OCI-LY7 (cell line): ENCODE data around the gene NFIA. TPM values are rescaled to one million over a fixed set of nuclear protein-coding genes. Genes with fewer than 3 reads are reported as not detected.

Experiments used
- BruUV-seq: library from RNA; stranded (reverse); fragments of 400-500 nt; replicated peaks from 2 replicates; lab custom pipeline; 2021; lab: Mats Ljungman, UMichigan
- CTCF ChIA-PET: fragments of 300-600 bp; sonication (Branson Sonifier 250); formaldehyde crosslinking; loops from one replicate; lab custom pipeline; 2022; ENCODE audit warnings: antibody characterized with exemption; ENCODE audit not compliant: unreplicated experiment; lab: Charles Lee
- POLR2A ChIA-PET: fragments of 300-600 bp; sonication (Branson Sonifier 250); formaldehyde crosslinking; loops from one replicate; lab custom pipeline; 2022; ENCODE audit warnings: antibody characterized with exemption; lab: Charles Lee
- DNase-seq: peaks from one replicate; pipeline ENCODE4 v3.0.0-alpha.2; 2015; ENCODE audit warnings: low spot score
- H2AFZ ChIP-seq: fragments of 200-600 bp; sonication (generic), shearing (Covaris generic); 2 replicates; pipeline ENCODE4 v1.6.1; 2014; ENCODE audit warnings: mild to moderate bottlenecking, antibody characterized with exemption, low read length, moderate library complexity
- H3K27ac ChIP-seq: fragments of 200-600 bp; sonication (generic); 2 replicates; pipeline ENCODE4 v1.5.1; 2014; ENCODE audit warnings: mixed run types, low read depth, mild to moderate bottlenecking, moderate library complexity, low read length, inconsistent platforms; ENCODE audit not compliant: poor library complexity, severe bottlenecking
- H3K36me3 ChIP-seq: fragments of 200-600 bp; sonication (generic); 2 replicates; pipeline ENCODE4 v1.6.1; 2014; ENCODE audit warnings: mild to moderate bottlenecking, antibody characterized with exemption, low read length, moderate library complexity, mixed read lengths; ENCODE audit not compliant: insufficient read depth
- H3K4me1 ChIP-seq: fragments of 200-600 bp; sonication (generic); 2 replicates; pipeline ENCODE4 v1.5.1; 2014; ENCODE audit warnings: mild to moderate bottlenecking, low read length; ENCODE audit not compliant: insufficient read depth, poor library complexity, severe bottlenecking
- H3K4me2 ChIP-seq: fragments of 200-600 bp; sonication (generic); 2 replicates; pipeline ENCODE4 v1.6.1; 2014; ENCODE audit warnings: mild to moderate bottlenecking, low read length
- H3K4me3 ChIP-seq: fragments of 200-600 bp; sonication (generic); 2 replicates; pipeline ENCODE4 v1.5.1; 2014; ENCODE audit warnings: mild to moderate bottlenecking, low read depth, low read length; ENCODE audit not compliant: poor library complexity, severe bottlenecking
- H3K79me2 ChIP-seq: fragments of 200-600 bp; sonication (generic); 2 replicates; pipeline ENCODE4 v1.6.1; 2016; ENCODE audit warnings: low read depth, mild to moderate bottlenecking, low read length, moderate library complexity, mixed read lengths; ENCODE audit not compliant: insufficient read depth
- H3K9me2 ChIP-seq: fragments of 200-600 bp; sonication (generic); 2 replicates; pipeline ENCODE4 v1.6.1; 2016; ENCODE audit warnings: mild to moderate bottlenecking, low read length, mixed read lengths; ENCODE audit not compliant: insufficient read depth
- H3K9me3 ChIP-seq: fragments of 200-600 bp; sonication (generic); 2 replicates; pipeline ENCODE4 v1.6.1; 2014; ENCODE audit warnings: mild to moderate bottlenecking, mixed run types, low read length, mixed read lengths
- H4K20me1 ChIP-seq: fragments of 200-600 bp; sonication (generic); 2 replicates; pipeline ENCODE4 v1.6.1; 2014; ENCODE audit warnings: mild to moderate bottlenecking, antibody characterized with exemption, low read length, moderate library complexity, mixed read lengths; ENCODE audit not compliant: insufficient read depth
- CTCF ChIP-seq: fragments of 200-600 bp; sonication (generic); conservative IDR thresholded peaks from 2 replicates; pipeline ENCODE4 v1.5.1; 2014; ENCODE audit warnings: mild to moderate bottlenecking, antibody characterized with exemption, low read length, moderate library complexity, mixed read lengths
- EZH2phosphoT487 ChIP-seq: fragments of 200-600 bp; sonication (generic); IDR thresholded peaks from 2 replicates; pipeline ENCODE4 v1.6.1; 2018; ENCODE audit warnings: low read depth, borderline replicate concordance, mild to moderate bottlenecking, mixed run types, antibody characterized with exemption, low read length, moderate library complexity, mixed read lengths
- intact Hi-C: fragments of 100-400 bp; cut with micrococcal nuclease; formaldehyde crosslinking; loops from one replicate; pipeline ENCODE4 v1.10.0; 2022; ENCODE audit not compliant: unreplicated experiment
- total RNA-seq, 2 experiments: library from RNA; depleted of rRNA in 1 of 2; stranded (reverse); fragments of >200 nt in 1 of 2; shearing (Covaris generic) in 1 of 2; gene quantifications; 2 replicates each; pipeline ENCODE4 v1.2.3, GENCODE V29; 2014 to 2022

Gene NFIA
- total RNA-seq, 2 experiments from 2014 or later = 2.8 to 18.8 TPM

DNA sequence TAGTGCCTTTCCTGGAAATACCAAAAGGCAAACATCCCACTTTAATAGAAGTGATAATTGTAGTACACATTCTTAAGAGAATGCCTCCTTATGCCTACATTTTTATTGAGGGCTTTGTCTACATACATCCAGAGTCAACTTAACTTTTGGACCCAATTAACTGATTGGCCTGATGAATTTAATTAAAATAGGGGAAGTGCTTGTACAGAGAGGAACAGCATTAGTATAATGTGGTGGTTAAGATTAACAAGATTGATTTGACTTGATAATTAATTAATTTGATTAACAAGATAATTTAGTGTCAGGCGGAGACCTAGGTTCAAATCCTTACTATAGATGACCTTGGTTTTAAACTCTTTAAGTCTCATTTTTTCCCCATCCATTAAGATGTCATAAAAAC is 111.4 kb downstream of the NFIA start:
- no peaks in the 10 kb centered on the region for H4K20me1 ChIP-seq
- H3K9me3 ChIP-seq = no peaks in the 10 kb centered on the region
- no peaks in the 10 kb centered on the region for H3K79me2 ChIP-seq
- no peak overlapping the region for H2AFZ ChIP-seq
- intact Hi-C loops = no loop called here
- H3K4me3 ChIP-seq = no peak overlapping the region
- H3K4me1 ChIP-seq = no peaks in the 10 kb centered on the region
- DNase-seq = no peak
- no TSS peak for BruUV-seq
- no peak overlapping the region for H3K4me2 ChIP-seq
- TF ChIP-seq EZH2phosphoT487 (no peak), CTCF (no peak)
- H3K9me2 ChIP-seq = no peaks in the 10 kb centered on the region
- ChIA-PET POLR2A (interaction anchor here (1.2 kb wide), 1 partner anchor 25 kb away, joined by 6 read pairs; no protein-coding TSS in a partner anchor), CTCF (no interaction called here)
- H3K36me3 ChIP-seq = no peaks in the 10 kb centered on the region
- H3K27ac ChIP-seq = no peak overlapping the region

- no peak overlapping the region for H3K4me2 ChIP-seq
- no peak overlapping the region for H2AFZ ChIP-seq
- no peaks in the 10 kb centered on the region for H3K36me3 ChIP-seq
- POLR2A ChIA-PET = no interaction called here
- no peaks in the 10 kb centered on the region for H3K9me3 ChIP-seq
- no peaks in the 10 kb centered on the region for H3K79me2 ChIP-seq
- BruUV-seq = no TSS peak
- no peaks in the 10 kb centered on the region for H3K4me1 ChIP-seq
- H3K27ac ChIP-seq = no peak overlapping the region
- no peak for DNase-seq
- intact Hi-C loops = no loop called here
- TF ChIP-seq CTCF (no peak), EZH2phosphoT487 (no peak)
- 0 out of 2 replicates have a peak, but pooled peaks cover 3% of the 10 kb centered on the region for H4K20me1 ChIP-seq
- CTCF ChIA-PET = no interaction called here
- H3K9me2 ChIP-seq = no peaks in the 10 kb centered on the region
- H3K4me3 ChIP-seq = no peak overlapping the region
Observed at GRCh38 chr1:61198554-61198953, 116.2 kb downstream of the NFIA start.

GRCh38 chr1:61201035-61201434 is 118.7 kb downstream of the NFIA start:
- TF ChIP-seq CTCF = no peak
- no peak for TF ChIP-seq EZH2phosphoT487
- Histone ChIP-seq H3K9me2 (no peaks in the 10 kb centered on the region), H3K4me2 (no peak overlapping the region), H3K4me3 (no peak overlapping the region), H3K4me1 (no peaks in the 10 kb centered on the region), H4K20me1 (0 out of 2 replicates have a peak, but pooled peaks cover 3% of the 10 kb centered on the region), H3K36me3 (no peaks in the 10 kb centered on the region), H2AFZ (no peak overlapping the region), H3K9me3 (no peaks in the 10 kb centered on the region), H3K79me2 (no peaks in the 10 kb centered on the region), H3K27ac (no peak overlapping the region)
- CTCF ChIA-PET = no interaction called here
- intact Hi-C loops = no loop called here
- no peak for DNase-seq
- BruUV-seq = no TSS peak
- POLR2A ChIA-PET = interaction anchor here (0.7 kb wide), 1 partner anchor 960 kb away, joined by 4 read pairs; no protein-coding TSS in a partner anchor
